ENCODE data around the gene SPNS3.

SPNS3 gene

GRCh38 chr17:4411201-4411600, 22.5 kb upstream of the SPNS3 start:
- Mint-ChIP-seq H3K27me3 (no peaks in the 10 kb centered on the region), H3K36me3 (no peaks in the 10 kb centered on the region), H3K9me3 (no peaks in the 10 kb centered on the region), H3K4me3 (no peak overlapping the region), H3K4me1 (peaks cover 4 to 6% of the 10 kb centered on the region in 2 donors), H3K27ac (no peak overlapping the region)
- no peak for DNase-seq
- no peak for ATAC-seq (replicated peaks)

- Mint-ChIP-seq H3K4me3 (peak overlapping the region; percentile 64 to 73), H3K4me1 (peaks cover 4 to 6% of the 10 kb centered on the region in 2 donors), H3K27ac (peak overlapping the region; percentile 72), H3K27me3 (no peaks in the 10 kb centered on the region), H3K36me3 (no peaks in the 10 kb centered on the region), H3K9me3 (no peaks in the 10 kb centered on the region)
- peak; percentile 83 for DNase-seq
- peak; percentile 99 for ATAC-seq (replicated peaks)
Observed at GRCh38 chr17:4412933-4413831, 20.6 kb upstream of the SPNS3 start.

- no peak overlapping the region for H3K4me3 Mint-ChIP-seq
- H3K9me3 Mint-ChIP-seq: no peaks in the 10 kb centered on the region
- H3K36me3 Mint-ChIP-seq: no peaks in the 10 kb centered on the region
- DNase-seq (no peak), ATAC-seq (replicated peaks) (no peak)
- H3K27me3 Mint-ChIP-seq: no peaks in the 10 kb centered on the region
- H3K27ac Mint-ChIP-seq: no peak overlapping the region
- H3K4me1 Mint-ChIP-seq: peaks cover 4 to 14% of the 10 kb centered on the region in 2 donors
Observed at GRCh38 chr17:4417129-4417667, 16.5 kb upstream of the SPNS3 start.

DNA sequence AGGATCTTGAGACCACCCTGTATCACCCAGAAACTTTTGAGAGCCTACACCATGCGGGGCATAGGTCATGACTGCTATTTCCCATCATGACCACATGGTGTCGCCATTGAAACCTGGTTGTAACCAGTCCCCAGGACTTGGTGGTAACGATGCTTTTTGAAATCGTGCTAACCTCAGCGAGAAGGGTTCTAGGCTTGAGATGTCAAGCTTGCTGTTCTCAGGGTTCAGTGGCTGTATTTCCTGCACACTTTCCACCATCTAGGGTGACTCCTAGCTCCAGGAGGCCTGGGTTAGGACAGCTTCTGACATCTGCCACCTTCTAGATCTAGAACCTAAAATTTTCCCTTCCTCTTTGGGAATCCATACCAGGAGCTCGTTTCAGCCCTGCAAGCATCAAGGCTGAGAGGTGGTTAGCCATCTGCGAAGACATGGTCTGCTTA, 13.0 kb upstream of the SPNS3 start:
- H3K36me3 Mint-ChIP-seq: no peaks in the 10 kb centered on the region
- no peaks in the 10 kb centered on the region for H3K27me3 Mint-ChIP-seq
- no peaks in the 10 kb centered on the region for H3K9me3 Mint-ChIP-seq

DNA sequence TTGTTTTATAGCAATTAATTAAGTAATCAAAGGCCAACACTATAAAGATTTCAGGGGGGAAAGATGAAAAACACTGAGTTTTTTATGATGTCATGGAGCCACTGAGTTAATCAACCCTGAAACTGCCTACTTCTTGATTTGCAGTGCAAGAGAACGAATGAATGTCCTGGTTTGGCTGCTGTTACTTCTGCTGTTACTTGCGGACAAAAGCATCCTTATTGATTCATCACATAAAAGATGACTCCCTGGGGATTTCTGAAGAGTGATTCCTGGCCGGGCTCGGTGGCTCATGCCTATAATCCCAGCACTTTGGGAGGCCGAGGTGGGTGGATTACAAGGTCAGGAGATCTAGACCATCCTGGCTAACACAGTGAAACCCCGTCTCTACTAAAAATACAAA, 10.9 kb upstream of the SPNS3 start:
- no peak overlapping the region for H3K4me3 Mint-ChIP-seq
- no peaks in the 10 kb centered on the region for H3K27me3 Mint-ChIP-seq
- no peaks in the 10 kb centered on the region for H3K36me3 Mint-ChIP-seq
- no peak overlapping the region for H3K27ac Mint-ChIP-seq
- ATAC-seq (replicated peaks) (no peak), DNase-seq (no peak)
- peaks cover 8 to 21% of the 10 kb centered on the region in 2 donors for H3K4me1 Mint-ChIP-seq
- no peaks in the 10 kb centered on the region for H3K9me3 Mint-ChIP-seq

More for the DNA sequence above, 13.0 kb upstream of the SPNS3 start:
- H3K4me3 Mint-ChIP-seq: peak overlapping the region in 1 of 2 donors; percentile 25
- DNase-seq: peak; percentile 54
- peaks cover 0 to 8% of the 10 kb centered on the region in 2 donors for H3K4me1 Mint-ChIP-seq
- H3K27ac Mint-ChIP-seq: no peak overlapping the region
- ATAC-seq (replicated peaks): peak; percentile 97 to 99

DNA sequence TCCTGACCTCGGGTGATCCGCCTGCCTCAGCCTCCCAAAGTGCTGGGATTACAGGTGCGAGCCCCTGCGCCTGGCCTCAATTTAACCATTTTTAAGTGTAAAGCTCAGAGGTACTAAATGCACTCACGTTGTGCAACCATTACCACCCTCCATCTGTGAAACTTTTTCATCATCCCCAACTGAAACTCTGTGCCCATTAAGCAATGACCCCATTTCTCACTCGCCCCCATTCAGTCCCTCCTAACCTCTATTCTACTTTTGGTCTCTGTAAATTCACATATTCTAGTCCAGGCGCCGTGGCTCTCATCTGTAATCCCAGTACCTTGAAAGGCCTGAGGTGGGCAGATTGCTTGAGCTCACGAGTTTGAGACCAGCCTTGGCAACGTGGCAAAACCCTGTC, 8.3 kb upstream of the SPNS3 start:
- Mint-ChIP-seq H3K27me3 (no peaks in the 10 kb centered on the region), H3K9me3 (no peaks in the 10 kb centered on the region), H3K4me3 (no peak overlapping the region), H3K4me1 (peaks cover 8 to 21% of the 10 kb centered on the region in 2 donors), H3K36me3 (no peaks in the 10 kb centered on the region), H3K27ac (no peak overlapping the region)
- ATAC-seq (replicated peaks) (no peak), DNase-seq (no peak)

GRCh38 chr17:4426499-4427208, 7.1 kb upstream of the SPNS3 start:
- DNase-seq (no peak), ATAC-seq (replicated peaks) (peak; percentile 80 to 85)
- Mint-ChIP-seq H3K4me3 (no peak overlapping the region), H3K27me3 (no peaks in the 10 kb centered on the region), H3K27ac (no peak overlapping the region), H3K9me3 (no peaks in the 10 kb centered on the region), H3K4me1 (peaks cover 8 to 12% of the 10 kb centered on the region in 2 donors), H3K36me3 (no peaks in the 10 kb centered on the region)

- Mint-ChIP-seq H3K4me3 (no peak overlapping the region), H3K4me1 (peaks cover 8 to 12% of the 10 kb centered on the region in 2 donors)
- peak; percentile 33 to 53 for ATAC-seq (replicated peaks)
Observed at GRCh38 chr17:4427505-4427904, 6.2 kb upstream of the SPNS3 start.

GRCh38 chr17:4436381-4436780, 2.6 kb downstream of the SPNS3 start:
- H3K36me3 Mint-ChIP-seq: no peaks in the 10 kb centered on the region

More at GRCh38 chr17:4427505-4427904, 6.2 kb upstream of the SPNS3 start:
- Mint-ChIP-seq H3K27me3 (no peaks in the 10 kb centered on the region), H3K27ac (no peak overlapping the region), H3K36me3 (no peaks in the 10 kb centered on the region), H3K9me3 (no peaks in the 10 kb centered on the region)
- no peak for DNase-seq

GRCh38 chr17:4436846-4437245, 3.1 kb downstream of the SPNS3 start:
- peaks cover 9 to 15% of the 10 kb centered on the region in 2 donors for H3K27me3 Mint-ChIP-seq
- H3K4me1 Mint-ChIP-seq: peaks cover 15 to 24% of the 10 kb centered on the region in 2 donors
- H3K36me3 Mint-ChIP-seq: no peaks in the 10 kb centered on the region
- no peak overlapping the region for H3K27ac Mint-ChIP-seq
- ATAC-seq (replicated peaks) (peak; percentile 38 to 57), DNase-seq (no peak)
- no peak overlapping the region for H3K4me3 Mint-ChIP-seq
- no peaks in the 10 kb centered on the region for H3K9me3 Mint-ChIP-seq

More at GRCh38 chr17:4436381-4436780, 2.6 kb downstream of the SPNS3 start:
- peak in 1 of 2 donors; percentile 7 for ATAC-seq (replicated peaks)
- Mint-ChIP-seq H3K9me3 (no peaks in the 10 kb centered on the region), H3K27me3 (peaks cover 9 to 13% of the 10 kb centered on the region in 2 donors), H3K4me3 (no peak overlapping the region), H3K27ac (no peak overlapping the region), H3K4me1 (peaks cover 15 to 24% of the 10 kb centered on the region in 2 donors)
- no peak for DNase-seq

DNA sequence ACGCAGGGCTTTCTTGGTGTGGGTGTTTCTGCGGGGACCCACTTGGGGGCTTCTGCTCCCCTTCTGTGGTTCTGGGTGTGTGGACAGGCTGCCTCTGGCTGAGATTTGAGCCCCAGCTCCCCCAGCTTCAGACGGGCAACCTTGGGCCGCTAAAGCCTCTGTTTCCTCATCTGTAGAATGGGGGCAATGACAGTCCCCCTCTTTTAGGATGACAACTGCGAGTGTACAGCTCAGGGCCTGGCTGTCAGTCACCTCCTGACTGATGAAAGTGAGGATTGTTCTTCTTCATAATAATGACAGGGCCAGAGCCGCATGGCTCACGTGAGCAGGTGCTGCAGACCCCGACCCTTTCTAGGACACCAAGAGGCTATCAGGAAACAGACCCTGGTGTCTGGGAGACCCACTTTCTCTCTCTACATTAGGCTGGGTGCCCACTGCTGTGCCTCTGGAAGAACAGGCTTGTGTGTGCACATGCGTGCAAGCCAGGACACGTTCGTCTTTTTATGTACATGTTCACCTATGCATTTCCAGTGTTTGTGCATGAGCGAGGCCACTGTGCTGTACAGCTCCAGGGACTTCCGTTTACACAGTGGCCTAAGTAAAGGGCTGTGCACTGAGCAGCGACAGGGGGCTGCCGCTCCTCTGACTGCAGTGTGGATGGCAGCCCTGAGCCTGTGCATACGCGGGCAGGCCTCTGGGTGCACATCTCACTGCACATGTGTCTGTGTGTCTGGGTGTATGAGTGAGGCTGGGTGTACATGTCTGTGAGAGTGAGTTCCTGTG, 4.6 kb downstream of the SPNS3 start:
- ATAC-seq (replicated peaks): no peak
- peaks cover 11 to 21% of the 10 kb centered on the region in 2 donors for H3K4me1 Mint-ChIP-seq
- H3K27ac Mint-ChIP-seq: no peak overlapping the region
- no peaks in the 10 kb centered on the region for H3K9me3 Mint-ChIP-seq
- no peaks in the 10 kb centered on the region for H3K36me3 Mint-ChIP-seq
- H3K27me3 Mint-ChIP-seq: peaks cover 4 to 15% of the 10 kb centered on the region in 2 donors
- H3K4me3 Mint-ChIP-seq: no peak overlapping the region
- DNase-seq: no peak

GRCh38 chr17:4440021-4440420, 6.3 kb downstream of the SPNS3 start:
- no peak for DNase-seq

GRCh38 chr17:4440690-4441686, 7.2 kb downstream of the SPNS3 start:
- peaks cover 3 to 12% of the 10 kb centered on the region in 2 donors for H3K4me1 Mint-ChIP-seq
- ATAC-seq (replicated peaks) (no peak), DNase-seq (no peak)
- no peaks in the 10 kb centered on the region for H3K36me3 Mint-ChIP-seq
- H3K9me3 Mint-ChIP-seq: no peaks in the 10 kb centered on the region
- H3K27ac Mint-ChIP-seq: no peak overlapping the region
- H3K4me3 Mint-ChIP-seq: no peak overlapping the region
- peaks cover 3 to 10% of the 10 kb centered on the region in 2 donors for H3K27me3 Mint-ChIP-seq

More at GRCh38 chr17:4440021-4440420, 6.3 kb downstream of the SPNS3 start:
- Mint-ChIP-seq H3K4me1 (peaks cover 3 to 12% of the 10 kb centered on the region in 2 donors), H3K4me3 (no peak overlapping the region), H3K36me3 (no peaks in the 10 kb centered on the region), H3K27ac (no peak overlapping the region), H3K9me3 (no peaks in the 10 kb centered on the region), H3K27me3 (peaks cover 3 to 13% of the 10 kb centered on the region in 2 donors)
- ATAC-seq (replicated peaks): no peak

Data from stimulated activated naive B cell treated with anti-CD40 and anti-IgM and Interleukin-4, amounts not matched to agents 10 μg/mL and 1 μg/mL and 100 μg/mL, for 72 hours (primary cell).